CD4-positive, alpha-beta memory T cell (primary cell): ENCODE data around the gene COASY. TPM values are rescaled to one million over a fixed set of nuclear protein-coding genes. Genes with fewer than 3 reads are reported as not detected.

ENCODE experiments used
- CTCF ChIA-PET: fragments of 350-600 bp; sonication (Branson Sonifier 250); formaldehyde crosslinking; loops from one replicate; lab custom pipeline; 2021; ENCODE audit warnings: inconsistent platforms; ENCODE audit not compliant: partially characterized antibody; lab: Charles Lee
- POLR2A ChIA-PET: fragments of 350-600 bp; sonication (Branson Sonifier 250); formaldehyde crosslinking; loops from one replicate; lab custom pipeline; 2021; ENCODE audit not compliant: partially characterized antibody; lab: Charles Lee
- DNase-seq, 5 donors: peaks; one replicate each; pipeline versions ENCODE4 v3.0.0 to v3.0.0-alpha.2; 2020 to 2022; ENCODE audit warnings: mixed read lengths in 1 of 5
- H3K27ac ChIP-seq: one replicate; pipeline ENCODE4 v1.7.0; 2013; ENCODE audit warnings: low read depth, low read length
- H3K27me3 ChIP-seq: 2 replicates; pipeline ENCODE4 v1.7.0; 2013; ENCODE audit warnings: mild to moderate bottlenecking, low read length, moderate library complexity; ENCODE audit not compliant: insufficient read depth
- H3K36me3 ChIP-seq: 2 replicates; pipeline ENCODE4 v1.7.0; 2013; ENCODE audit warnings: mild to moderate bottlenecking, low read length, moderate library complexity; ENCODE audit not compliant: insufficient read depth
- H3K4me1 ChIP-seq: 2 replicates; pipeline ENCODE4 v1.7.0; 2013; ENCODE audit warnings: mild to moderate bottlenecking, low read length, moderate library complexity; ENCODE audit not compliant: insufficient read depth
- H3K4me3 ChIP-seq, 2 donors: one replicate each; pipeline ENCODE4 v1.7.0; 2013; ENCODE audit warnings: low read length in 2 of 2, mild to moderate bottlenecking in 1 of 2
- H3K9me3 ChIP-seq, 2 donors: one replicate each; pipeline ENCODE4 v1.7.0; 2013; ENCODE audit warnings: low read length in 2 of 2, control low read depth in 1 of 2; ENCODE audit not compliant: control insufficient read depth in 1 of 2
- H3K27ac Mint-ChIP-seq, 7 donors: one replicate each; pipeline ENCODE4 v1.8.0; 2020 to 2021; ENCODE audit warnings: mixed read lengths in 7 of 7, mild to moderate bottlenecking in 6 of 7, inconsistent platforms in 3 of 7, moderate library complexity in 3 of 7
- H3K27me3 Mint-ChIP-seq, 2 donors: one replicate each; pipeline ENCODE4 v1.8.0; 2020 to 2021; ENCODE audit warnings: mixed read lengths in 2 of 2
- H3K36me3 Mint-ChIP-seq, 2 donors: one replicate each; pipeline ENCODE4 v1.8.0; 2020 to 2021; ENCODE audit warnings: mixed read lengths in 2 of 2, inconsistent platforms in 1 of 2, mild to moderate bottlenecking in 1 of 2
- H3K4me1 Mint-ChIP-seq, 4 donors: one replicate each; pipeline ENCODE4 v1.8.0; 2020 to 2021; ENCODE audit warnings: mixed read lengths in 4 of 4, mild to moderate bottlenecking in 1 of 4
- H3K4me3 Mint-ChIP-seq, 8 donors: one replicate each; pipeline ENCODE4 v1.8.0; 2020 to 2021; ENCODE audit warnings: mixed read lengths in 8 of 8, mild to moderate bottlenecking in 7 of 8, moderate library complexity in 6 of 8, inconsistent platforms in 3 of 8
- H3K9me3 Mint-ChIP-seq, 8 donors: one replicate each; pipeline ENCODE4 v1.8.0; 2020 to 2021; ENCODE audit warnings: mixed read lengths in 8 of 8, mild to moderate bottlenecking in 5 of 8, inconsistent platforms in 3 of 8, moderate library complexity in 1 of 8
- intact Hi-C: fragments of 100-400 bp; cut with micrococcal nuclease; formaldehyde crosslinking; loops from one replicate; pipeline ENCODE4 v1.15.1; 2023
- polyA plus RNA-seq, 2 donors: library from polyadenylated mRNA; unstranded; fragments of 300-500 nt; fragmentation: Illumina TruSeq; gene quantifications; one replicate each; pipeline ENCODE4 v1.2.3, GENCODE V29; 2021
- total RNA-seq, 2 experiments: library from RNA; stranded (reverse); gene quantifications; one replicate each; pipeline ENCODE4 v1.2.3, GENCODE V29; 2021

The COASY gene
- total RNA-seq (10 to 100 TPM; 65.2 to 71.1 TPM), polyA plus RNA-seq (10 to 100 TPM; 44.6 to 66.0 TPM)

DNA sequence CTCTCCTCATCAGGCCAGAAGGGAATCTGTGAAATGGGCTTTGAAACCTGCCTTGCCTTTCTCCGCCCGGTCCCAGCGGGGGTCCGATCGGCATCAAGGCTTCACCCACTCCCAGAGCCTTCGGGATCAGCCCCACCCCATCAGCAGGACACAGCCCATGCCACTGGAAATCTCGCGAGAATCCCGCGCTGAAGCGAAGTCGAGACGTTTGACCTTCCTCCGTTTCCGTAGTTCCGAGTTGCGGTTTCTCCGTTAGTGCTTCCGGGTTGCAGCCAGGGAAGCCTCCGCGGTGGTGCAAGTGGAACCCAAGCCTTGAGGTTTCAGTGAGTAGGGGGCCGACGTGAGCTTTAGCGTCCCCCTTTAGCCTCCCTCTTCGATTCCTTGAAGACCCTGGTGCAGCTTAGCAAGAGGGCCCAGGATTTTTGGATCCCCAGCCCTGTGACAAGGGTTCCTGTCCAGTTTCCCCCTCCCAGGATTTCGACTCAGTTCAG, at the start of gene COASY:
Gene COASY (plus strand): TSS at position 252 of the 491 bp plus-strand sequence. CDS start 475 bp downstream, outside the sequence.
- Histone ChIP-seq H3K36me3 (peaks cover 23% of the 10 kb centered on the region), H3K4me1 (peaks cover 38% of the 10 kb centered on the region), H3K9me3 (no peaks in the 10 kb centered on the region), H3K4me3 (peak within 1 kb of the TSS; percentile 62 to 93), H3K27me3 (no peaks in the 10 kb centered on the region), H3K27ac (peak within 1 kb of the TSS; percentile 85)
- peaks cover 0 to 2% (median 0%) of the 10 kb centered on the region in 8 donors for H3K9me3 Mint-ChIP-seq
- no peaks in the 10 kb centered on the region for H3K27me3 Mint-ChIP-seq
- peak within 1 kb of the TSS; percentile 90 to 95 (median 92) for H3K4me3 Mint-ChIP-seq
- H3K4me1 Mint-ChIP-seq = peaks cover 14 to 52% (median 36%) of the 10 kb centered on the region in 4 donors
- intact Hi-C loops = loop anchor here (1.0 to 2.0 kb wide), 2 partner anchors 8 to 15 kb away; partner anchors contain the start of gene PSMC3IP
- peak; percentile 88 to 91 (median 89) for DNase-seq
- H3K36me3 Mint-ChIP-seq = peaks cover 0 to 23% of the 10 kb centered on the region in 2 donors
- H3K27ac Mint-ChIP-seq = peak within 1 kb of the TSS; percentile 91 to 98 (median 96)
- CTCF ChIA-PET = interaction anchor here (0.8 to 2.3 kb wide), 2 partner anchors 16 to 21 kb away, joined by 3 to 10 read pairs; partner anchors contain the start of gene PSMC3IP
- POLR2A ChIA-PET = interaction anchor here (0.5 to 1.3 kb wide), 3 partner anchors 8 to 26 kb away, joined by 3 to 7 read pairs (median 4); partner anchors contain the start of genes NAGLU and PSMC3IP

DNA sequence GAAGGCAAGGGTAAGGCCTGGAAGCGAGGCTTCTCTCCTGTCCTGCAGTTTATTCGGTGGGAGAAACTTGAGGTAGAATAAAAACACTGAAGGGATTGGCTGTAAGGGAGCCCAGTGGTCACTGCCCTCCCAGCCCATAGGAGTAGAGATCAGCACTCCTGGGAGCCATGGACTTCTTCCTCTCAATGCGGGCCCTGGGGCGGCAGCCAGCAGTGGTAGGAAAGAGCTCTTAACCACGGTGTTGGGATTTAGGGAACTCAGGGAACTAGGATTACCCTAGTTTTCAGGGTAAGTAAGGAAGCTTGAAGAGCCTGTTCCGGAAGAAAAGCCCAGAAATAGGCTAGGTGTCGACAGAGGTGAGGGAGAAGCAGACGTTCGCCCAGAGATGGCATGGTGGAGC, 49.7 kb upstream of the COASY start:
- POLR2A ChIA-PET = no interaction called here
- no peaks in the 10 kb centered on the region for H3K27me3 Mint-ChIP-seq
- H3K27ac Mint-ChIP-seq = no peak overlapping the region
- peaks cover 5 to 8% of the 10 kb centered on the region in 2 donors for H3K36me3 Mint-ChIP-seq
- no peak overlapping the region for H3K4me3 Mint-ChIP-seq
- no peaks in the 10 kb centered on the region for H3K9me3 Mint-ChIP-seq
- no peak for DNase-seq
- no peak overlapping the region for H3K27ac ChIP-seq
- peaks cover under 1% of the 10 kb centered on the region for H3K4me1 ChIP-seq
- H3K4me3 ChIP-seq = no peak overlapping the region
- no peaks in the 10 kb centered on the region for H3K27me3 ChIP-seq
- CTCF ChIA-PET = interaction anchor here (1.2 to 2.8 kb wide), 3 partner anchors 8 to 106 kb away, joined by 3 to 12 read pairs (median 3); no protein-coding TSS in a partner anchor
- intact Hi-C loops = no loop called here
- peaks cover 0 to 5% (median 0%) of the 10 kb centered on the region in 4 donors for H3K4me1 Mint-ChIP-seq
- no peaks in the 10 kb centered on the region for H3K36me3 ChIP-seq
- H3K9me3 ChIP-seq = no peaks in the 10 kb centered on the region

DNA sequence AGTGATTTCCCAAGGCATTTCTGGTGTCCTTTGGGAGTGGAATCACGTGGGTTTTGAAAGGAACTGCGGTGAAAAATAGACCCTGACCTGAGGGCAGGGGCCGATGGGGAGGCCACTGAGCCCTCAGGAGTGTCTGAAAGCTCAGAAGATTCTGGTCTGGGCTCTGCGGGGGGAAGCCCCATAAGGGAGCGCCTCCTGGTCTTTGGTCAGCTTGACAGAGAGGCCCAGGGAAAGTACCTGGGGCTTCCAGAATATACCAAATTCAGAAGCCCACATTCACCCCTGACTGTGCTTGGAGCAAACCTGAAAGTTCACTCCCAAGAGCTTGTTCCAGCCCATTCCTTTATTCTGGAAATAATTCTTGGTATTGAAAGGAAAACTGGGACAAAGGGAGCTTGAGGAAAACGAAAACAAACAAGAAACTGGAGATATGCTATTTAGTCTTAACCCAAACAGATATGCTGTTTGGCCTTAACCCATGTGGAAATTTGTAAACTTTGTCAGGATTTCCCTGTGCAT, 49.2 kb upstream of the COASY start:
- no peaks in the 10 kb centered on the region for H3K27me3 ChIP-seq
- Mint-ChIP-seq H3K27me3 (no peaks in the 10 kb centered on the region), H3K36me3 (peaks cover 5 to 6% of the 10 kb centered on the region in 2 donors), H3K4me1 (peaks cover 0 to 11% (median 3%) of the 10 kb centered on the region in 4 donors), H3K4me3 (no peak overlapping the region), H3K9me3 (no peaks in the 10 kb centered on the region), H3K27ac (no peak overlapping the region)
- H3K27ac ChIP-seq = no peak overlapping the region
- no peak overlapping the region for H3K4me3 ChIP-seq
- intact Hi-C loops = no loop called here
- no peaks in the 10 kb centered on the region for H3K9me3 ChIP-seq
- H3K4me1 ChIP-seq = peaks cover 6% of the 10 kb centered on the region
- ChIA-PET CTCF (interaction anchor here (1.2 to 2.8 kb wide), 5 partner anchors 8 to 107 kb away, joined by 3 to 12 read pairs (median 5); no protein-coding TSS in a partner anchor), POLR2A (no interaction called here)
- DNase-seq = no peak
- H3K36me3 ChIP-seq = no peaks in the 10 kb centered on the region

DNA sequence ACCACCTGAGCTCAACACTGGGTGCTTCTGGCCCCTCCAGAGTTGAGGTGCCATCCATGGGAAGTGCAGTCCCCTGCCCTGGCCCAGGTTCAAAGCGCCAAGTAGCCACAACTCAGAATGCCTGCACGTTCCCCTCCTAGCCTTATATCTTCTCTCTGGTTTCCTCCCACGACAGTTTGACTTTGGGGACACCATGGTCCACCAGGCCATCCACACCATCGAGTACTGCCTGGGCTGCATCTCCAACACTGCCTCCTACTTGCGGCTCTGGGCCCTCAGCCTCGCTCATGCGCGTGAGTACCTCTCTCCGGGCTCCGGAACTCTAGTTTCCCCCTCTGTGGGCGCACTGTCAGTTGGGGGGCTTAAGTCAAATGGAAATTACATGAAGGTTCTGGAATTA, 48.3 kb upstream of the COASY start:
- ChIA-PET CTCF (interaction anchor here (1.2 to 9.2 kb wide), 7 partner anchors 13 to 191 kb away, joined by 5 to 86 read pairs (median 11); no protein-coding TSS in a partner anchor), POLR2A (no interaction called here)
- Mint-ChIP-seq H3K27ac (no peak overlapping the region), H3K4me1 (peaks cover 0 to 12% (median 3%) of the 10 kb centered on the region in 4 donors), H3K36me3 (peaks cover 3 to 5% of the 10 kb centered on the region in 2 donors), H3K27me3 (no peaks in the 10 kb centered on the region), H3K9me3 (no peaks in the 10 kb centered on the region), H3K4me3 (no peak overlapping the region)
- peaks cover 7% of the 10 kb centered on the region for H3K4me1 ChIP-seq
- no peaks in the 10 kb centered on the region for H3K27me3 ChIP-seq
- no peak overlapping the region for H3K4me3 ChIP-seq
- intact Hi-C loops = no loop called here
- DNase-seq = no peak
- no peak overlapping the region for H3K27ac ChIP-seq
- no peaks in the 10 kb centered on the region for H3K36me3 ChIP-seq
- H3K9me3 ChIP-seq = no peaks in the 10 kb centered on the region

GRCh38 chr17:42514279-42514678, 47.7 kb upstream of the COASY start:
- CTCF ChIA-PET = interaction anchor here (0.8 to 9.2 kb wide), 10 partner anchors 13 to 192 kb away, joined by 3 to 86 read pairs (median 6); no protein-coding TSS in a partner anchor
- no peak overlapping the region for H3K4me3 Mint-ChIP-seq
- no peak overlapping the region for H3K4me3 ChIP-seq
- H3K9me3 Mint-ChIP-seq = no peaks in the 10 kb centered on the region
- no peaks in the 10 kb centered on the region for H3K9me3 ChIP-seq
- no peak for DNase-seq
- H3K27ac ChIP-seq = no peak overlapping the region
- H3K27me3 ChIP-seq = no peaks in the 10 kb centered on the region
- H3K27ac Mint-ChIP-seq = no peak overlapping the region
- intact Hi-C loops = no loop called here
- no peaks in the 10 kb centered on the region for H3K27me3 Mint-ChIP-seq
- peaks cover 0 to 3% of the 10 kb centered on the region in 2 donors for H3K36me3 Mint-ChIP-seq
- no peaks in the 10 kb centered on the region for H3K36me3 ChIP-seq
- POLR2A ChIA-PET = interaction anchor here (0.9 kb wide), 1 partner anchor 58 kb away, joined by 3 read pairs; no protein-coding TSS in a partner anchor
- H3K4me1 ChIP-seq = peaks cover 7% of the 10 kb centered on the region
- H3K4me1 Mint-ChIP-seq = peaks cover 0 to 8% (median 3%) of the 10 kb centered on the region in 4 donors

GRCh38 chr17:42514867-42515266, 47.1 kb upstream of the COASY start:
- peaks cover 0 to 3% of the 10 kb centered on the region in 2 donors for H3K36me3 Mint-ChIP-seq
- Histone ChIP-seq H3K27ac (no peak overlapping the region), H3K4me1 (peaks cover 7% of the 10 kb centered on the region), H3K36me3 (no peaks in the 10 kb centered on the region), H3K27me3 (no peaks in the 10 kb centered on the region), H3K9me3 (no peaks in the 10 kb centered on the region), H3K4me3 (no peak overlapping the region)
- no peak for DNase-seq
- H3K4me1 Mint-ChIP-seq = peaks cover 0 to 8% (median 3%) of the 10 kb centered on the region in 4 donors
- no peaks in the 10 kb centered on the region for H3K9me3 Mint-ChIP-seq
- no peak overlapping the region for H3K27ac Mint-ChIP-seq
- intact Hi-C loops = loop anchor here (5.0 kb wide), 1 partner anchor 33 kb away; no protein-coding TSS in a partner anchor
- H3K4me3 Mint-ChIP-seq = no peak overlapping the region
- H3K27me3 Mint-ChIP-seq = no peaks in the 10 kb centered on the region
- POLR2A ChIA-PET = interaction anchor here (0.6 to 0.9 kb wide), 2 partner anchors 18 to 58 kb away, joined by 3 to 4 read pairs; no protein-coding TSS in a partner anchor
- CTCF ChIA-PET = interaction anchor here (0.8 to 9.2 kb wide), 11 partner anchors 12 to 193 kb away, joined by 3 to 86 read pairs (median 5); no protein-coding TSS in a partner anchor

GRCh38 chr17:42517516-42517915, 44.4 kb upstream of the COASY start:
- H3K27me3 Mint-ChIP-seq = no peaks in the 10 kb centered on the region
- H3K27ac Mint-ChIP-seq = peak overlapping the region in 1 of 7 donors; percentile 37
- peaks cover 0 to 8% (median 3%) of the 10 kb centered on the region in 4 donors for H3K4me1 Mint-ChIP-seq

More at GRCh38 chr17:42517516-42517915, 44.4 kb upstream of the COASY start:
- Histone ChIP-seq H3K4me1 (peaks cover 7% of the 10 kb centered on the region), H3K9me3 (no peaks in the 10 kb centered on the region), H3K4me3 (no peak overlapping the region), H3K27me3 (no peaks in the 10 kb centered on the region), H3K36me3 (no peaks in the 10 kb centered on the region), H3K27ac (no peak overlapping the region)
- intact Hi-C loops = loop anchor here (1.0 to 5.0 kb wide), 6 partner anchors 10 to 195 kb away; no protein-coding TSS in a partner anchor
- Mint-ChIP-seq H3K36me3 (peaks cover 3 to 7% of the 10 kb centered on the region in 2 donors), H3K9me3 (no peaks in the 10 kb centered on the region), H3K4me3 (no peak overlapping the region)
- peak; percentile 73 to 79 (median 76) for DNase-seq
- CTCF ChIA-PET = interaction anchor here (0.5 to 9.2 kb wide), 28 partner anchors 9 to 295 kb away, joined by 3 to 86 read pairs (median 4); partner anchors contain the start of genes CAVIN1 and NAGLU
- POLR2A ChIA-PET = interaction anchor here (0.6 to 1.0 kb wide), 2 partner anchors 48 to 89 kb away, joined by 3 read pairs; no protein-coding TSS in a partner anchor
